ENCODE results near the gene SH3RF1.

The SH3RF1 gene

GRCh38 chr4:169158046-169158445 lies 112.7 kb downstream of the SH3RF1 start:
- DNase-seq = no peak

GRCh38 chr4:169156392-169156791 lies 114.4 kb downstream of the SH3RF1 start:
- no peak for DNase-seq

- DNase-seq = no peak
Measured at GRCh38 chr4:169154121-169154520, 116.6 kb downstream of the SH3RF1 start.

- DNase-seq = no peak
Measured at GRCh38 chr4:169153481-169154087, 117.2 kb downstream of the SH3RF1 start.

GRCh38 chr4:169152899-169153298 lies 117.9 kb downstream of the SH3RF1 start:
- DNase-seq = no peak

- no peak for DNase-seq
Measured at GRCh38 chr4:169152098-169152497, 118.7 kb downstream of the SH3RF1 start.

- DNase-seq = no peak
Measured at GRCh38 chr4:169151671-169152070, 119.1 kb downstream of the SH3RF1 start.

- no peak for DNase-seq
Measured at GRCh38 chr4:169150806-169151205, 120.0 kb downstream of the SH3RF1 start.

GRCh38 chr4:169148885-169149284 lies 121.9 kb downstream of the SH3RF1 start:
- no peak for DNase-seq

- DNase-seq = no peak
Measured at GRCh38 chr4:169147191-169147590, 123.6 kb downstream of the SH3RF1 start.

GRCh38 chr4:169144061-169144600 lies 126.6 kb downstream of the SH3RF1 start:
- no peak for DNase-seq

GRCh38 chr4:169143335-169143734 lies 127.4 kb downstream of the SH3RF1 start:
- DNase-seq = no peak

GRCh38 chr4:169142906-169143305 lies 127.8 kb downstream of the SH3RF1 start:
- DNase-seq = no peak

GRCh38 chr4:169142391-169142790 lies 128.4 kb downstream of the SH3RF1 start:
- no peak for DNase-seq

- no peak for DNase-seq
Measured at GRCh38 chr4:169139021-169139420, 131.7 kb downstream of the SH3RF1 start.

- no peak for DNase-seq
Measured at GRCh38 chr4:169137558-169137920, 133.2 kb downstream of the SH3RF1 start.

GRCh38 chr4:169136796-169137557 lies 133.8 kb downstream of the SH3RF1 start:
- DNase-seq = no peak

GRCh38 chr4:169136330-169136729 lies 134.4 kb downstream of the SH3RF1 start:
- DNase-seq = no peak

GRCh38 chr4:169135776-169136175 lies 135.0 kb downstream of the SH3RF1 start:
- DNase-seq = no peak

GRCh38 chr4:169133932-169134331 lies 136.8 kb downstream of the SH3RF1 start:
- DNase-seq = no peak

- DNase-seq = no peak
Measured at GRCh38 chr4:169132561-169133305, 138.0 kb downstream of the SH3RF1 start.

GRCh38 chr4:169131556-169132208 lies 139.1 kb downstream of the SH3RF1 start:
- no peak for DNase-seq

GRCh38 chr4:169128902-169129301 lies 141.9 kb downstream of the SH3RF1 start:
- no peak for DNase-seq

Measured in NCI-H524 treated with DMSO at 0.1 percent for 48 hours (cell line).